ENCODE data around the gene SPAG8.

SPAG8 gene

GRCh38 chr9:35774907-35775635, 37.0 kb downstream of the SPAG8 start:
- no peak for DNase-seq (ENCODE audit: low read depth in 2 of 2)

- DNase-seq (ENCODE audit: low read depth in 2 of 2): no peak
These were observed 40.1 kb downstream of the SPAG8 start for GRCh38 chr9:35771943-35772342.

GRCh38 chr9:35771534-35771933, 40.5 kb downstream of the SPAG8 start:
- DNase-seq (ENCODE audit: low read depth in 2 of 2): no peak

- no peak for DNase-seq (ENCODE audit: low read depth in 2 of 2)
These were observed 41.0 kb downstream of the SPAG8 start for GRCh38 chr9:35771075-35771433.

GRCh38 chr9:35769763-35770162, 42.3 kb downstream of the SPAG8 start:
- DNase-seq (ENCODE audit: low read depth in 2 of 2): no peak

GRCh38 chr9:35767458-35767857, 44.6 kb downstream of the SPAG8 start:
- DNase-seq (ENCODE audit: low read depth in 2 of 2): no peak

GRCh38 chr9:35766997-35767396, 45.1 kb downstream of the SPAG8 start:
- DNase-seq (ENCODE audit: low read depth in 2 of 2): no peak

- DNase-seq (ENCODE audit: low read depth in 2 of 2): no peak
These were observed 48.3 kb downstream of the SPAG8 start for GRCh38 chr9:35763803-35764202.

- no peak for DNase-seq (ENCODE audit: low read depth in 2 of 2)
These were observed 48.9 kb downstream of the SPAG8 start for GRCh38 chr9:35763181-35763580.

GRCh38 chr9:35760651-35761050, 51.4 kb downstream of the SPAG8 start:
- no peak for DNase-seq (ENCODE audit: low read depth in 2 of 2)

- DNase-seq (ENCODE audit: low read depth in 2 of 2): no peak
These were observed 52.3 kb downstream of the SPAG8 start for GRCh38 chr9:35759795-35760194.
